Measurements from ENCODE around the gene STK26.
"Not testable (repeated sequence)": the region's sequence is repeated elsewhere in the genome, so short reads cannot be mapped to it uniquely, and the experiment has no call there.

Gene STK26

GRCh38 chrX:132093239-132093860, 70.2 kb downstream of the STK26 start:
- TF ChIP-seq CTCF (IDR thresholded peaks at IDR 0.05; ENCODE audit: extremely low read depth, missing control alignments) = no peak
- no peak for DNase-seq (ENCODE audit: low spot score)

- TF ChIP-seq CTCF (IDR thresholded peaks at IDR 0.05; ENCODE audit: extremely low read depth, missing control alignments) = no peak
- no peak for DNase-seq (ENCODE audit: low spot score)
Observed at GRCh38 chrX:132094164-132094563, 71.1 kb downstream of the STK26 start.

- not testable (repeated sequence) for DNase-seq (ENCODE audit: low spot score)
Observed at GRCh38 chrX:132098704-132099103, 75.6 kb downstream of the STK26 start.

DNA sequence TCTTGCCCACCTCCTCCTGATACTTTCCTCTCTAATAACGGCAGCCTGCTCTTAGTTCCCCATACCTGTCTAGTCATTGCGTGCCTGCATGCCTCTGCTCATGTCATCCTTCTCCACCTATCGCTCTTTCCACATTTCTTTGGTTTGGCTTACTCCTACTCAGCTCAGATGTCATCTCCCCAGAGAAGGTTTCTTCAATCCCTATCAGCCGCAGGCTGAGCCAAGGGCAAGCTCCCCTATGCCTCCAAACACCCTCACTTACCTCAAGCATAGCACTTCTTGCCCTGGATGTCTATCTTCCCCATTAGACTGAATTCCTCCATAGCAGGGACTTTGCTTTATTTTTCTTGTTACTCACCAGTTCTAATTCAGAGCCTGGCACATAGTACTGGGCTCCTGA, 78.1 kb downstream of the STK26 start:
- TF ChIP-seq CTCF (IDR thresholded peaks at IDR 0.05; ENCODE audit: extremely low read depth, missing control alignments) = no peak
- DNase-seq (ENCODE audit: low spot score) = no peak

DNA sequence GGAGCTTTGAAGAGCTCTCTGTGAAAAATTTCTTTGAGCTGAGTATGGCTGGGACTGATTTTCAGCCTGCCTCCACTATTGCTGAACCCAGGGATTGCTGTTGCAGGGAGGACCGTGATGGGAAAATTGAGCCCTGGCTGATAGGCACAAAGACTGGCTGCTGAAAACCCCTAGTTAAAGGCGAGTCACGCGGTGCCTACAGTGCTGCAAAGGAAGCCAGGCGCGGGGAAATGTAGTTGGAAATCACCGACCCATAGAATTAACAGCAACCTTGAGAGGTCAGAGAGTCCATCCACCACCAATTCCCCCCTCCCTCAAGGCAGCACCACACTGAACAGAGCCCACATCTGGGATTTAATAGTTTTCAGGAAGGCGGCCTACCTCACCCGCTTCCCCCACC, 78.7 kb downstream of the STK26 start:
- no peak for DNase-seq (ENCODE audit: low spot score)
- no peak for TF ChIP-seq CTCF (IDR thresholded peaks at IDR 0.05; ENCODE audit: extremely low read depth, missing control alignments)

DNA sequence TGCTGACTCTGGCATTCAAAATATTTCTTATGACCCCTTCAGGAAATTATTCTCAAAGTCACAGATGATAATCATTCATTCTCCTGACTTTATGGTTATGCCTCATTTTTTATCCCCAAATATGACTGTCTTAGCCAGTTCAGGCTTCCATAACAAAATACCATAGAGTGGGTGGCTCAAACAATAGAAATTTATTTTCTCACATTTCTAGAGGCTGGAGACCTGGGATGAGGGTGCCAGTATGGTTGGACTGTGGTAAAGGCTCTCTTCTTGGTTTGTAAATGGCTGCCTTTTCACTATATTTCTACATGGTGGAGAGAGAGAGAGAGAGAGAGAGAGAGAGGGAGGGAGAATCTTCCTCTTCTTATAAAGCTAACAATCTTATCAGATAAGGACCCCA, 84.2 kb downstream of the STK26 start:
- TF ChIP-seq CTCF (IDR thresholded peaks at IDR 0.05; ENCODE audit: extremely low read depth, missing control alignments) = no peak
- no peak for DNase-seq (ENCODE audit: low spot score)

DNA sequence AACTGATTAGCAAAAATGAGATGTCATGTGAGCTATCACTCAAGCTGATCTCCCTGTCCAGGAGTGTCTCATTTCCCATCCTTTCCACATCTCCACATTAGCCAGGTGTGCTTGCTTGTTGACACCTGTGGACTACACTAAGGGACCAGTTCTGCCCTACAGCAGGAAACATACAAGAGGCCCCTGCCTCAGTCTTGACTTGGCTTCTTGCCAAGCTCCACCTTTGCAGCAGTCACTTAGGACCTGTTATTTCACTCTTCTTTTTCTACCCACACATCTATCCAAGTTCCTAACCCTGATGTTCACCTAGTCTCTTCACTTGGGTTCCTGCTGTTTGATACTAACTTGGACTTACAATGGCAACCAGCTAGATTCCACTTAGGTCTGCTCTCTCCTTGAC, 91.5 kb downstream of the STK26 start:
- no peak for TF ChIP-seq CTCF (IDR thresholded peaks at IDR 0.05; ENCODE audit: extremely low read depth, missing control alignments)
- DNase-seq (ENCODE audit: low spot score) = no peak

GRCh38 chrX:132115792-132116191, 92.7 kb downstream of the STK26 start:
- TF ChIP-seq CTCF (IDR thresholded peaks at IDR 0.05; ENCODE audit: extremely low read depth, missing control alignments) = no peak
- no peak for DNase-seq (ENCODE audit: low spot score)

All from GM20000 (cell line).